ENCODE measurements around the gene RHBG. TPM values are rescaled to one million over a fixed set of nuclear protein-coding genes. Genes with fewer than 3 reads are reported as not detected.

RHBG gene
- total and polyA plus RNA-seq, 2 experiments from 2014 or later = 1.2 to 1.6 TPM

DNA sequence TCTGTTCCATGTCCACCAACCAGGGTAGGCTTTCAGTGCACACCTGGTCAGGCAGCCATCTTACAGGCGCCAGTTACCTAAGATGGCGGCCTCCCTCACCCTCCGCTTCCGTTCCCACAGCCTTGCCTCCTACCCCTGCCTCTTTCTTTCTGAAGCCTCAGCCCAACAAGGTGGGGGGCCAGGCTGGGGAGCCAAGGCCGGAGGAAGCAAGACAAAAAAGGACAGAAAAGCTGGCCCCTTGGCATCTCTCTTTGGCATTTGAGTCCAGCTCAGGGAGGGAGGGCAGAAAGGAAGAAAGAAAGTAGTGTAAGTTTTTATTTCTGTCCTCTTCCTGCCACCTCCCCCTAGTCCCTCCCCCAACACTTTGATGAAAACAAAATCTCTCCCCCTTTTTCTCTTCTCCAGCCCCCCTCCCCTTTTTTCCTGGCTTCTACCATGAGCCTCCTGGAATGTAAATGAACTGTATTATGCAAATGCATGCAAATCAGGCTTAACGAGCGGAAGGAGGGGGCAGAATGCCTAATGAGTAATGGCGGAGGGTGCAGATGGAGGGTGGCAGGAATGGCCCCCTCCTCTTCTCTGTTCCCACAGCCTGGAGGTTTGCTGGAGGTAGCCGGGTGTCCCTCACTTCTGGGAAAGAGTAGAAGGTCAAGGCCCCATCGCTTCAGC is 43.8 kb downstream of the RHBG start (continued):
- TF ChIP-seq, protein P1, sequence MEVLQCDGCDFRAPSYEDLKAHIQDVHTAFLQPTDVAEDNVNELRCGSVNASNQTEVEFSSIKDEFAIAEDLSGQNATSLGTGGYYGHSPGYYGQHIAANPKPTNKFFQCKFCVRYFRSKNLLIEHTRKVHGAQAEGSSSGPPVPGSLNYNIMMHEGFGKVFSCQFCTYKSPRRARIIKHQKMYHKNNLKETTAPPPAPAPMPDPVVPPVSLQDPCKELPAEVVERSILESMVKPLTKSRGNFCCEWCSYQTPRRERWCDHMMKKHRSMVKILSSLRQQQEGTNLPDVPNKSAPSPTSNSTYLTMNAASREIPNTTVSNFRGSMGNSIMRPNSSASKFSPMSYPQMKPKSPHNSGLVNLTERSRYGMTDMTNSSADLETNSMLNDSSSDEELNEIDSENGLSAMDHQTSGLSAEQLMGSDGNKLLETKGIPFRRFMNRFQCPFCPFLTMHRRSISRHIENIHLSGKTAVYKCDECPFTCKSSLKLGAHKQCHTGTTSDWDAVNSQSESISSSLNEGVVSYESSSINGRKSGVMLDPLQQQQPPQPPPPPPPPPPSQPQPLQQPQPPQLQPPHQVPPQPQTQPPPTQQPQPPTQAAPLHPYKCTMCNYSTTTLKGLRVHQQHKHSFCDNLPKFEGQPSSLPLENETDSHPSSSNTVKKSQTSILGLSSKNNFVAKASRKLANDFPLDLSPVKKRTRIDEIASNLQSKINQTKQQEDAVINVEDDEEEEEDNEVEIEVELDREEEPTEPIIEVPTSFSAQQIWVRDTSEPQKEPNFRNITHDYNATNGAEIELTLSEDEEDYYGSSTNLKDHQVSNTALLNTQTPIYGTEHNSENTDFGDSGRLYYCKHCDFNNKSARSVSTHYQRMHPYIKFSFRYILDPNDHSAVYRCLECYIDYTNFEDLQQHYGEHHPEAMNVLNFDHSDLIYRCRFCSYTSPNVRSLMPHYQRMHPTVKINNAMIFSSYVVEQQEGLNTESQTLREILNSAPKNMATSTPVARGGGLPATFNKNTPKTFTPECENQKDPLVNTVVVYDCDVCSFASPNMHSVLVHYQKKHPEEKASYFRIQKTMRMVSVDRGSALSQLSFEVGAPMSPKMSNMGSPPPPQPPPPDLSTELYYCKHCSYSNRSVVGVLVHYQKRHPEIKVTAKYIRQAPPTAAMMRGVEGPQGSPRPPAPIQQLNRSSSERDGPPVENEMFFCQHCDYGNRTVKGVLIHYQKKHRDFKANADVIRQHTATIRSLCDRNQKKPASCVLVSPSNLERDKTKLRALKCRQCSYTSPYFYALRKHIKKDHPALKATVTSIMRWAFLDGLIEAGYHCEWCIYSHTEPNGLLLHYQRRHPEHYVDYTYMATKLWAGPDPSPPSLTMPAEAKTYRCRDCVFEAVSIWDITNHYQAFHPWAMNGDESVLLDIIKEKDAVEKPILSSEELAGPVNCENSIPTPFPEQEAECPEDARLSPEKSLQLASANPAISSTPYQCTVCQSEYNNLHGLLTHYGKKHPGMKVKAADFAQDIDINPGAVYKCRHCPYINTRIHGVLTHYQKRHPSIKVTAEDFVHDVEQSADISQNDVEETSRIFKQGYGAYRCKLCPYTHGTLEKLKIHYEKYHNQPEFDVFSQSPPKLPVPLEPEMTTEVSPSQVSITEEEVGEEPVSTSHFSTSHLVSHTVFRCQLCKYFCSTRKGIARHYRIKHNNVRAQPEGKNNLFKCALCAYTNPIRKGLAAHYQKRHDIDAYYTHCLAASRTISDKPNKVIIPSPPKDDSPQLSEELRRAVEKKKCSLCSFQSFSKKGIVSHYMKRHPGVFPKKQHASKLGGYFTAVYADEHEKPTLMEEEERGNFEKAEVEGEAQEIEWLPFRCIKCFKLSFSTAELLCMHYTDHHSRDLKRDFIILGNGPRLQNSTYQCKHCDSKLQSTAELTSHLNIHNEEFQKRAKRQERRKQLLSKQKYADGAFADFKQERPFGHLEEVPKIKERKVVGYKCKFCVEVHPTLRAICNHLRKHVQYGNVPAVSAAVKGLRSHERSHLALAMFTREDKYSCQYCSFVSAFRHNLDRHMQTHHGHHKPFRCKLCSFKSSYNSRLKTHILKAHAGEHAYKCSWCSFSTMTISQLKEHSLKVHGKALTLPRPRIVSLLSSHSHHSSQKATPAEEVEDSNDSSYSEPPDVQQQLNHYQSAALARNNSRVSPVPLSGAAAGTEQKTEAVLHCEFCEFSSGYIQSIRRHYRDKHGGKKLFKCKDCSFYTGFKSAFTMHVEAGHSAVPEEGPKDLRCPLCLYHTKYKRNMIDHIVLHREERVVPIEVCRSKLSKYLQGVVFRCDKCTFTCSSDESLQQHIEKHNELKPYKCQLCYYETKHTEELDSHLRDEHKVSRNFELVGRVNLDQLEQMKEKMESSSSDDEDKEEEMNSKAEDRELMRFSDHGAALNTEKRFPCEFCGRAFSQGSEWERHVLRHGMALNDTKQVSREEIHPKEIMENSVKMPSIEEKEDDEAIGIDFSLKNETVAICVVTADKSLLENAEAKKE (CRISPR knock-in tag; IDR thresholded peaks at IDR 0.05) = no peak
- TF ChIP-seq, protein P2, sequence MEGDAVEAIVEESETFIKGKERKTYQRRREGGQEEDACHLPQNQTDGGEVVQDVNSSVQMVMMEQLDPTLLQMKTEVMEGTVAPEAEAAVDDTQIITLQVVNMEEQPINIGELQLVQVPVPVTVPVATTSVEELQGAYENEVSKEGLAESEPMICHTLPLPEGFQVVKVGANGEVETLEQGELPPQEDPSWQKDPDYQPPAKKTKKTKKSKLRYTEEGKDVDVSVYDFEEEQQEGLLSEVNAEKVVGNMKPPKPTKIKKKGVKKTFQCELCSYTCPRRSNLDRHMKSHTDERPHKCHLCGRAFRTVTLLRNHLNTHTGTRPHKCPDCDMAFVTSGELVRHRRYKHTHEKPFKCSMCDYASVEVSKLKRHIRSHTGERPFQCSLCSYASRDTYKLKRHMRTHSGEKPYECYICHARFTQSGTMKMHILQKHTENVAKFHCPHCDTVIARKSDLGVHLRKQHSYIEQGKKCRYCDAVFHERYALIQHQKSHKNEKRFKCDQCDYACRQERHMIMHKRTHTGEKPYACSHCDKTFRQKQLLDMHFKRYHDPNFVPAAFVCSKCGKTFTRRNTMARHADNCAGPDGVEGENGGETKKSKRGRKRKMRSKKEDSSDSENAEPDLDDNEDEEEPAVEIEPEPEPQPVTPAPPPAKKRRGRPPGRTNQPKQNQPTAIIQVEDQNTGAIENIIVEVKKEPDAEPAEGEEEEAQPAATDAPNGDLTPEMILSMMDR (conservative IDR thresholded peaks at IDR 0.05; ENCODE audit: low read depth in 2 of 2) = no peak
- TF ChIP-seq ZNF114 (CRISPR knock-in tag; IDR thresholded peaks at IDR 0.05) = no peak
- TF ChIP-seq NANOG (IDR thresholded peaks at IDR 0.05; ENCODE audit: borderline replicate concordance) = no peak
- TF ChIP-seq CREB1 (CRISPR knock-in tag; IDR thresholded peaks at IDR 0.05; ENCODE audit: low read depth) = no peak
- TF ChIP-seq STAT1 (IDR thresholded peaks at IDR 0.05; ENCODE audit: unreplicated experiment) = no peak
- no peak for TF ChIP-seq JUNB (IDR thresholded peaks at IDR 0.05; ENCODE audit: unreplicated experiment)
- TF ChIP-seq, protein P3, sequence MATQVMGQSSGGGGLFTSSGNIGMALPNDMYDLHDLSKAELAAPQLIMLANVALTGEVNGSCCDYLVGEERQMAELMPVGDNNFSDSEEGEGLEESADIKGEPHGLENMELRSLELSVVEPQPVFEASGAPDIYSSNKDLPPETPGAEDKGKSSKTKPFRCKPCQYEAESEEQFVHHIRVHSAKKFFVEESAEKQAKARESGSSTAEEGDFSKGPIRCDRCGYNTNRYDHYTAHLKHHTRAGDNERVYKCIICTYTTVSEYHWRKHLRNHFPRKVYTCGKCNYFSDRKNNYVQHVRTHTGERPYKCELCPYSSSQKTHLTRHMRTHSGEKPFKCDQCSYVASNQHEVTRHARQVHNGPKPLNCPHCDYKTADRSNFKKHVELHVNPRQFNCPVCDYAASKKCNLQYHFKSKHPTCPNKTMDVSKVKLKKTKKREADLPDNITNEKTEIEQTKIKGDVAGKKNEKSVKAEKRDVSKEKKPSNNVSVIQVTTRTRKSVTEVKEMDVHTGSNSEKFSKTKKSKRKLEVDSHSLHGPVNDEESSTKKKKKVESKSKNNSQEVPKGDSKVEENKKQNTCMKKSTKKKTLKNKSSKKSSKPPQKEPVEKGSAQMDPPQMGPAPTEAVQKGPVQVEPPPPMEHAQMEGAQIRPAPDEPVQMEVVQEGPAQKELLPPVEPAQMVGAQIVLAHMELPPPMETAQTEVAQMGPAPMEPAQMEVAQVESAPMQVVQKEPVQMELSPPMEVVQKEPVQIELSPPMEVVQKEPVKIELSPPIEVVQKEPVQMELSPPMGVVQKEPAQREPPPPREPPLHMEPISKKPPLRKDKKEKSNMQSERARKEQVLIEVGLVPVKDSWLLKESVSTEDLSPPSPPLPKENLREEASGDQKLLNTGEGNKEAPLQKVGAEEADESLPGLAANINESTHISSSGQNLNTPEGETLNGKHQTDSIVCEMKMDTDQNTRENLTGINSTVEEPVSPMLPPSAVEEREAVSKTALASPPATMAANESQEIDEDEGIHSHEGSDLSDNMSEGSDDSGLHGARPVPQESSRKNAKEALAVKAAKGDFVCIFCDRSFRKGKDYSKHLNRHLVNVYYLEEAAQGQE (IDR thresholded peaks at IDR 0.05; ENCODE audit: unreplicated experiment) = no peak
- TF ChIP-seq EZH2 (IDR thresholded peaks at IDR 0.05; ENCODE audit: low read depth, unreplicated experiment) = no peak

Measured in GM23338 (cell line).